MCF 10A (cell line): ENCODE results near the gene EPHB3. TPM values are rescaled to one million over a fixed set of nuclear protein-coding genes. Genes with fewer than 3 reads are reported as not detected.

Experiments used
- BruUV-seq: library from RNA; stranded (reverse); fragments of 400-500 nt; replicated peaks from 2 replicates; lab custom pipeline; 2021; lab: Mats Ljungman, UMichigan
- CTCF ChIA-PET: fragments of 300-600 bp; sonication (Branson Sonifier 250); formaldehyde crosslinking; extraction: SDS; loops from one replicate; lab custom pipeline; 2021; ENCODE audit warnings: antibody characterized with exemption, inconsistent platforms; lab: Yijun Ruan, JAX
- POLR2A ChIA-PET: fragments of 300-600, 350-650 bp; sonication (Branson Sonifier 250); formaldehyde crosslinking; extraction: SDS; loops from one replicate; lab custom pipeline; 2020; ENCODE audit warnings: antibody characterized with exemption, inconsistent platforms; lab: Yijun Ruan, JAX
- DNase-seq: peaks from one replicate; pipeline ENCODE4 v3.0.0-alpha.2; 2018; ENCODE audit not compliant: unreplicated experiment
- H3K27ac Mint-ChIP-seq: one replicate; pipeline ENCODE4 v1.8.0; 2022; ENCODE audit warnings: mild to moderate bottlenecking, low read depth, mixed read lengths; ENCODE audit not compliant: unreplicated experiment
- H3K27me3 Mint-ChIP-seq: one replicate; pipeline ENCODE4 v1.8.0; 2022; ENCODE audit warnings: mixed read lengths; ENCODE audit not compliant: insufficient read depth, unreplicated experiment
- H3K36me3 Mint-ChIP-seq: one replicate; pipeline ENCODE4 v1.8.0; 2022; ENCODE audit warnings: mild to moderate bottlenecking, moderate library complexity, mixed read lengths; ENCODE audit not compliant: insufficient read depth, unreplicated experiment
- H3K4me1 Mint-ChIP-seq: one replicate; pipeline ENCODE4 v1.8.0; 2022; ENCODE audit warnings: mixed read lengths; ENCODE audit not compliant: insufficient read depth, unreplicated experiment
- H3K4me3 Mint-ChIP-seq: one replicate; pipeline ENCODE4 v1.8.0; 2022; ENCODE audit warnings: mild to moderate bottlenecking, moderate library complexity, mixed read lengths; ENCODE audit not compliant: unreplicated experiment
- H3K9me3 Mint-ChIP-seq: one replicate; pipeline ENCODE4 v1.8.0; 2022; ENCODE audit warnings: mixed read lengths; ENCODE audit not compliant: unreplicated experiment
- intact Hi-C: fragments of 100-400 bp; cut with micrococcal nuclease; formaldehyde crosslinking; loops from 2 replicates; pipeline ENCODE4 v1.14.1; 2022
- total RNA-seq: library from RNA; stranded (reverse); gene quantifications from 2 replicates; pipeline ENCODE4 v1.2.3, GENCODE V29; 2022
- TF ChIP-seq, protein P1 (sequence below): fragments of 200-600 bp; IDR thresholded peaks from one replicate; pipeline ENCODE4 v1.8.0; 2022; ENCODE audit warnings: antibody characterized with exemption, mild to moderate bottlenecking; ENCODE audit not compliant: unreplicated experiment

Gene EPHB3
- total RNA-seq, 1 experiment from 2014 or later = 4.0 TPM

DNA sequence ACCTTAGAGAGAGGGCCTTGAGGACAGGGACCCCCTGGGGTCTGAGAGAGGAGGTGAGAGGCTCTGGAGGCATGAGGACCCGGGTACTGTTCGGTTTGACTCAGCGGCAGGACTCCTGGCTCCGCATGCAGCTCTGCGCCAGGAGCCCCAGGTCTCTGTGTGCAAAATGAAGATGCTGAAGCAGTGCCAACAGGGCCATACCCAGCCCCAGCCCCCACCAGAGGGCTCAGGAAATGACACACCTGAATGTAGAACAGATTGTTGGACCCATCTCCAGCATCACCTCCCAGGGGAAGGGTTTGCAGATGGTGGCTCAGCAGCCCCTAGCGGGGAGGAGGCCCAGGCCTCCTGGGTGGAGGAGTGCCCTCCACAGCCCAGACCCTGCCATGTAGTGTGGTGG, 30.2 kb downstream of the EPHB3 start:
- no peaks in the 10 kb centered on the region for H3K4me1 Mint-ChIP-seq
- no peak for DNase-seq
- H3K36me3 Mint-ChIP-seq = no peaks in the 10 kb centered on the region
- intact Hi-C loops = no loop called here
- no peaks in the 10 kb centered on the region for H3K27me3 Mint-ChIP-seq
- POLR2A ChIA-PET = interaction anchor here (1.3 to 1.5 kb wide), 2 partner anchors 8 to 174 kb away, joined by 3 to 5 read pairs; no protein-coding TSS in a partner anchor
- no peak overlapping the region for H3K4me3 Mint-ChIP-seq
- H3K27ac Mint-ChIP-seq = no peak overlapping the region
- no TSS peak for BruUV-seq
- H3K9me3 Mint-ChIP-seq = no peaks in the 10 kb centered on the region
- CTCF ChIA-PET = interaction anchor here (1.0 to 1.1 kb wide), 2 partner anchors 9 kb away, joined by 3 read pairs; no protein-coding TSS in a partner anchor
- TF ChIP-seq, protein P1, sequence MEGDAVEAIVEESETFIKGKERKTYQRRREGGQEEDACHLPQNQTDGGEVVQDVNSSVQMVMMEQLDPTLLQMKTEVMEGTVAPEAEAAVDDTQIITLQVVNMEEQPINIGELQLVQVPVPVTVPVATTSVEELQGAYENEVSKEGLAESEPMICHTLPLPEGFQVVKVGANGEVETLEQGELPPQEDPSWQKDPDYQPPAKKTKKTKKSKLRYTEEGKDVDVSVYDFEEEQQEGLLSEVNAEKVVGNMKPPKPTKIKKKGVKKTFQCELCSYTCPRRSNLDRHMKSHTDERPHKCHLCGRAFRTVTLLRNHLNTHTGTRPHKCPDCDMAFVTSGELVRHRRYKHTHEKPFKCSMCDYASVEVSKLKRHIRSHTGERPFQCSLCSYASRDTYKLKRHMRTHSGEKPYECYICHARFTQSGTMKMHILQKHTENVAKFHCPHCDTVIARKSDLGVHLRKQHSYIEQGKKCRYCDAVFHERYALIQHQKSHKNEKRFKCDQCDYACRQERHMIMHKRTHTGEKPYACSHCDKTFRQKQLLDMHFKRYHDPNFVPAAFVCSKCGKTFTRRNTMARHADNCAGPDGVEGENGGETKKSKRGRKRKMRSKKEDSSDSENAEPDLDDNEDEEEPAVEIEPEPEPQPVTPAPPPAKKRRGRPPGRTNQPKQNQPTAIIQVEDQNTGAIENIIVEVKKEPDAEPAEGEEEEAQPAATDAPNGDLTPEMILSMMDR = no peak

DNA sequence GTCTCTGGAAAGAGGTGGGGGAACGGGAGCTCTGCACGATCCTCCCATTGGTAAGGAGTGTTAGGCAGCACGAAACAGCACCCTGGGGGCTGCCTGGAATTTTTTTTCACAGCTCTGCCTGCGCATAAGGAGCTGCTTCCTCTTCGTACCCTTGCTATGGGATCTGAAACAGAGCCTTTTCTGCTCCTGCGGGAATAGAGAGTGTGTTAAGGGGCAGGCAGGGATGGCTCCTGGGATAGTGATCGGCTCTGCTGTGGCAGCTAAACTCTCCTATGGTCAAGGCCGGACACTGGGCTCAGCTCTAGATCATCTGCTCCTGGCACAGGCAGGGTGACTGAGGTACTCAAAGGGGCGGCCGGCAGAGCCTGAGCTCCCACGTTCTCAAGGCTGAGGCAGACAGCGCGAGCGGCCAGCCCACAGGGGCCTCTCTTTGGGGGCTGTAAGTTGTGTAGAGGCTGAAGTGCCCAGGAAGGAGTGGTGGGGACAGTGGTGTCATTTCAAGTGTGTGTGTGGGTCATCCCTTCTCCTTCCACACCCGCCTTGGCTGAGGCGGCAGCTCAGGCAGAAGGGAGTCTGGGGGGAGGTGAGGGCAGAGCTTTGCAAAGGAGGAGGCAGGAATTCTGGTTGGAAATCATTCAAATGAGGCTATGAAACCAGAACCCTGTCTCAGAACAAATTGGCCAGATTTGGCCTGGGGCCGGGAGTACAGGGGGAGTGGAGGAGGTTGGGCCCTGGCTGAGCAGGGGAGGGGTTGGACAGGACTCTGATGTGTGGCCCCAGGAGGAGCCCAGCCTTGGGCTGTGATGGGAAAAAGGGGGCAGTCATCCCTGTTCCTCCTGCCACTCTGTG, 31.0 kb downstream of the EPHB3 start:
- no peaks in the 10 kb centered on the region for H3K4me1 Mint-ChIP-seq
- BruUV-seq = no TSS peak
- POLR2A ChIA-PET = interaction anchor here (0.7 to 1.5 kb wide), 4 partner anchors 8 to 173 kb away, joined by 3 to 5 read pairs (median 4); no protein-coding TSS in a partner anchor
- DNase-seq = no peak
- CTCF ChIA-PET = interaction anchor here (0.5 to 1.1 kb wide), 5 partner anchors 8 to 186 kb away, joined by 3 read pairs; no protein-coding TSS in a partner anchor
- no peaks in the 10 kb centered on the region for H3K27me3 Mint-ChIP-seq
- no peaks in the 10 kb centered on the region for H3K9me3 Mint-ChIP-seq
- TF ChIP-seq, protein P1 = no peak
- H3K36me3 Mint-ChIP-seq = no peaks in the 10 kb centered on the region
- H3K4me3 Mint-ChIP-seq = no peak overlapping the region
- H3K27ac Mint-ChIP-seq = no peak overlapping the region
- intact Hi-C loops = no loop called here

DNA sequence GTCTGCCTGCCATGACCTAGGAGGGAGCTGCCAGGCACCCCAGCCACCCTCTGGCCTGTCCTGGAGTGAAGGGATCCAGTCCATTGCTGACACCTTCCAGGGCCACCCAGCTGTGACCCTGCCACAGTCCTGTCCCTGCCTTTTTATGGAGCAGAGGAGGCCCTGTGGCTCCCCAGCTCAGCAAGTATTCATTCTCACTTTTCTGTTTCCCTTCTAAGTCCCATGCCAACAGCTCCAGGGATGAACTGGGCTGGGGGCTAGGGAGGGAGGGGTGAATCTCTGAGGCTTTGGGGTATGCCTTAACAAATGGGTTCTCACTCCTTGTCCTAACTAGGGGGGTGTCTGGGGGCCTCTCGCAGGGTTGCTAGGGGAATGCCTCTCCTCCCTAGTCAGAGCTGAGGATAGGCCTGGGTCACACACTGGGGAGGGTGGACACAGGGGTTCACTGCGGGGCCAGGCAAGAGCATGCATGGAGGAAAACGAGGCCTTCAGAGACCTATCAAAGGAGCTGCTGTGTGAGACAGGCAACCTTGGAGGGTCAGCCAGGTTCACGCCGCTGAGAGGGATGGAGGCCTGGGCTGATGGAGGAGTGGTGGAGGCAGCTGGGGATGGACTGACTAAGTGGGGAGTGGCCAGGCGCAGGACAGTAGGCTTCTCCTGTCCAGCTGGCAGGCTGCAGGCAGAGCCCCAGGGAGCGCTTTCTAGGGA, 31.8 kb downstream of the EPHB3 start:
- Mint-ChIP-seq H3K4me1 (no peaks in the 10 kb centered on the region), H3K36me3 (no peaks in the 10 kb centered on the region), H3K27ac (no peak overlapping the region), H3K27me3 (no peaks in the 10 kb centered on the region), H3K9me3 (no peaks in the 10 kb centered on the region), H3K4me3 (no peak overlapping the region)
- TF ChIP-seq, protein P1 = no peak
- BruUV-seq = no TSS peak
- CTCF ChIA-PET = interaction anchor here (0.7 kb wide), 1 partner anchor 41 kb away, joined by 3 read pairs; no protein-coding TSS in a partner anchor
- intact Hi-C loops = no loop called here
- no peak for DNase-seq
- POLR2A ChIA-PET = interaction anchor here (1.1 to 1.5 kb wide), 2 partner anchors 10 to 52 kb away, joined by 3 to 4 read pairs; no protein-coding TSS in a partner anchor

GRCh38 chr3:184593928-184594303, 32.3 kb downstream of the EPHB3 start:
- H3K9me3 Mint-ChIP-seq = no peaks in the 10 kb centered on the region
- no TSS peak for BruUV-seq
- H3K27me3 Mint-ChIP-seq = no peaks in the 10 kb centered on the region
- CTCF ChIA-PET = interaction anchor here (0.7 kb wide), 1 partner anchor 41 kb away, joined by 3 read pairs; no protein-coding TSS in a partner anchor
- no peaks in the 10 kb centered on the region for H3K4me1 Mint-ChIP-seq
- POLR2A ChIA-PET = interaction anchor here (1.1 kb wide), 1 partner anchor 51 kb away, joined by 4 read pairs; no protein-coding TSS in a partner anchor
- no peak overlapping the region for H3K27ac Mint-ChIP-seq
- DNase-seq = no peak
- no peaks in the 10 kb centered on the region for H3K36me3 Mint-ChIP-seq
- TF ChIP-seq, protein P1 = no peak
- intact Hi-C loops = no loop called here
- H3K4me3 Mint-ChIP-seq = no peak overlapping the region
